Stimulated activated CD4-positive, alpha-beta T cell treated with anti-CD3 and anti-CD28 coated beads, Interleukin-12 subunit alpha, Interleukin-12 subunit beta, amount 100 ng/mL, for 48 hours (primary cell): ENCODE data around the gene OAS3.
"Not testable (repeated sequence)": the region's sequence is repeated elsewhere in the genome, so short reads cannot be mapped to it uniquely, and the experiment has no call there.

ENCODE experiments used
- DNase-seq, 3 donors: peaks; one replicate each; pipeline ENCODE4 v3.0.0-alpha.2; 2020; ENCODE audit warnings: low read depth in 2 of 3, low spot score in 1 of 3

OAS3 gene

GRCh38 chr12:112948806-112949205, 10.5 kb downstream of the OAS3 start:
- DNase-seq: no peak

DNA sequence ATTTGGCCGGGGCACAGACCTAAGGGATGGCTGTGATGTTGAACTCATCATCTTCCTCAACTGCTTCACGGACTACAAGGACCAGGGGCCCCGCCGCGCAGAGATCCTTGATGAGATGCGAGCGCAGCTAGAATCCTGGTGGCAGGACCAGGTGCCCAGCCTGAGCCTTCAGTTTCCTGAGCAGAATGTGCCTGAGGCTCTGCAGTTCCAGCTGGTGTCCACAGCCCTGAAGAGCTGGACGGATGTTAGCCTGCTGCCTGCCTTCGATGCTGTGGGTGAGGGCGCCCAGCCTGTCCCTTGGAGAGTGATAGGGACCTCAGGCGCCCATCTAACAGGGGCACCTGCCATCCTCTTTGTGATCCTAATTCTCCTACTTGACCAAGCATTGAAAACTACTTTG, 12.4 kb downstream of the OAS3 start:
- no peak for DNase-seq

DNA sequence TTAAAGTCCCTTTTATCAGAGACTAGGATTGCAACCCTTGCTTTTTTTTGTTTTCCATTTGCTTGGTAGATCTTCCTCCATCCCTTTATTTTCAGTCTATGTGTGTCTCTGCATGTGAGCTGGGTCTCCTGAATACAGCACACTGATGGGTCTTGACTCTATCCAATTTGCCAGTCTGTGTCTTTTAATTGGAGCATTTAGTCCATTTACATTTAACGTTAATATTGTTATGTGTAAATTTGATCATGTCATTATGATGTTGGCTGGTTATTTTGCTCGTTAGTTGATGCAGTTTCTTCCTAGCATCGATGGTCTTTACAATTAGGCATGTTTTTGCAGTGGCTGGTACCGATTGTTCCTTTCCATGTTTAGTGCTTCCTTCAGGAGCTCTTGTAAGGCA, 18.9 kb downstream of the OAS3 start:
- DNase-seq: not testable (repeated sequence)

DNA sequence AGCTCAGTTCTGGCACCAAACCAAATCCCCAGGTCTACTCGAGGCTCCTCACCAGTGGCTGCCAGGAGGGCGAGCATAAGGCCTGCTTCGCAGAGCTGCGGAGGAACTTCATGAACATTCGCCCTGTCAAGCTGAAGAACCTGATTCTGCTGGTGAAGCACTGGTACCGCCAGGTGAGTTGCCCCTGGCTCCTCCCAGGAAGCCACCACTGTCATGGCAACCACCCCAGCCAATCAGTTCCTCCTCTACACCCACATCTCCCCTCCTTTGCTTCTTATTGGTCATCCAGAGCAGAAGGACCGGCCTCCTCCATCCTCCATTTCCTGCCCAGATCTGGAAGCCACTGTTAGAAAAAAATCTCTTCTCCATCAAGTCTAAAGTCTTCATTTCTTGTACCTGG, 22.8 kb downstream of the OAS3 start:
- DNase-seq: no peak

DNA sequence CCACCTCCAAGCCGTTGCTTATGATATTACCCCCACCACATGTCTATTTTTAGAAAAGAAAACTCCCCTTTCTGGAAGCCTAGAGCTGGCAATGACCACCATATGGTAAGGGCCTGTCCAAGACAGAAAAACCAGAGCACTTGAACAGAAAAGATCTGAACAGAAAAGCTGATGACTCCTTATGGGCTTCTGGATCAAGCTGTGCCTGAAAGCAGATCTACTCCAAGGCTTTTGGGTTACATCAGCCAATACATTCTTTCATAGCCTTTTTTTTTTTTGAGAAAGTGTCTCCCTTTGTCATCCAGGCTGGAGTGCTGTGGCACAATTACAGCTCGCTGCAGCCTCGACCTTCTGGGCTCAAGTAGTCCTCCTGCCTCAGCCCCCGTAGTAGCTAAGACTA, 23.3 kb downstream of the OAS3 start:
- DNase-seq: no peak

- no peak for DNase-seq
Observed at GRCh38 chr12:112962561-112962960, 24.3 kb downstream of the OAS3 start.

DNA sequence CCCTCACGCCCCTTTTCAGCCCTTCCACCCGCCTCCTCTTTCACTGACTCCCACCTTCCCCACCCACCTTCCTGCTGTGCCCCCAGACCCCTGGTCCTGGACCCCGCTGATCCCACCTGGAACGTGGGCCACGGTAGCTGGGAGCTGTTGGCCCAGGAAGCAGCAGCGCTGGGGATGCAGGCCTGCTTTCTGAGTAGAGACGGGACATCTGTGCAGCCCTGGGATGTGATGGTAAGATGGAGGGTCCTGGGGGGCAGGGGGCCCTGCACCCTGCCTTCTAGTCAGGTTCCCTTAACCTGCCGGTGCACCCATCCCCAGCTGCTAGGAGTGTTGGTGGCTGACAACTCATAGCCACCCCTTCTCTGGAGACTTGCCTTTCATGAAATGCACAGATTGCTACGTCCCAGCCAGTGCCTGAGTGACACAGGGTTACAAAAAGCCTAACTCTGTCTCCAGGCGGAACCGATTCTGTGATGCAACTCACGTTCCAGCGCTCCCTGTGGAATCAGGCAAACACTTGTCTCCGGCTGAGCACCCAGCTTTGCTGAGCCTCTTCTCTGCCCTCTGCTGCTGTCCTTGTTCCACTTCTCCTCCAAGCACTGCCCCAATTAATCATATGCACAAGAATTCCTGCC, 25.1 kb downstream of the OAS3 start:
- no peak for DNase-seq

- no peak for DNase-seq
Observed at GRCh38 chr12:112964067-112964670, 25.9 kb downstream of the OAS3 start.

GRCh38 chr12:112964915-112965314, 26.6 kb downstream of the OAS3 start:
- no peak for DNase-seq

DNA sequence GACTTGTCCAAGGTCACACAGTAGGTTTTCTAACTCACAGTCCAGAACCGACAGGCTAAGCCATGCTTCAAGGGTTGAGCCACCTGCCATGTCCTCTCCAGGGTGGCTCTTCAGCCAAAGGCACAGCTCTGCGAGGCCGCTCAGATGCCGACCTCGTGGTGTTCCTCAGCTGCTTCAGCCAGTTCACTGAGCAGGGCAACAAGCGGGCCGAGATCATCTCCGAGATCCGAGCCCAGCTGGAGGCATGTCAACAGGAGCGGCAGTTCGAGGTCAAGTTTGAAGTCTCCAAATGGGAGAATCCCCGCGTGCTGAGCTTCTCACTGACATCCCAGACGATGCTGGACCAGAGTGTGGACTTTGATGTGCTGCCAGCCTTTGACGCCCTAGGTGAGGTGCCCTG, 27.4 kb downstream of the OAS3 start:
- no peak for DNase-seq

DNA sequence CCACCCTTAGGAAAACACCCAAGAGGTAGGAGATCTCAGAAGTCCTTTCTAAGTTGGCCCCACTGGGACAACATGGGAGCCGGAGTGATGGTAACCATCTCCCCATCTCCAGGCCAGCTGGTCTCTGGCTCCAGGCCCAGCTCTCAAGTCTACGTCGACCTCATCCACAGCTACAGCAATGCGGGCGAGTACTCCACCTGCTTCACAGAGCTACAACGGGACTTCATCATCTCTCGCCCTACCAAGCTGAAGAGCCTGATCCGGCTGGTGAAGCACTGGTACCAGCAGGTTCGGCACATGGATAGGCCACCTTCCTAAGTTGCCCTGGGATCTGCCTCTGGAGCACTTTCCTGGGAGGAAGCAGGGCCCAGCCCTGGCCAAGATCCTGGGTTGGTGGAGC, 29.0 kb downstream of the OAS3 start:
- no peak for DNase-seq

- no peak for DNase-seq
Observed at GRCh38 chr12:112967858-112968257, 29.6 kb downstream of the OAS3 start.

DNA sequence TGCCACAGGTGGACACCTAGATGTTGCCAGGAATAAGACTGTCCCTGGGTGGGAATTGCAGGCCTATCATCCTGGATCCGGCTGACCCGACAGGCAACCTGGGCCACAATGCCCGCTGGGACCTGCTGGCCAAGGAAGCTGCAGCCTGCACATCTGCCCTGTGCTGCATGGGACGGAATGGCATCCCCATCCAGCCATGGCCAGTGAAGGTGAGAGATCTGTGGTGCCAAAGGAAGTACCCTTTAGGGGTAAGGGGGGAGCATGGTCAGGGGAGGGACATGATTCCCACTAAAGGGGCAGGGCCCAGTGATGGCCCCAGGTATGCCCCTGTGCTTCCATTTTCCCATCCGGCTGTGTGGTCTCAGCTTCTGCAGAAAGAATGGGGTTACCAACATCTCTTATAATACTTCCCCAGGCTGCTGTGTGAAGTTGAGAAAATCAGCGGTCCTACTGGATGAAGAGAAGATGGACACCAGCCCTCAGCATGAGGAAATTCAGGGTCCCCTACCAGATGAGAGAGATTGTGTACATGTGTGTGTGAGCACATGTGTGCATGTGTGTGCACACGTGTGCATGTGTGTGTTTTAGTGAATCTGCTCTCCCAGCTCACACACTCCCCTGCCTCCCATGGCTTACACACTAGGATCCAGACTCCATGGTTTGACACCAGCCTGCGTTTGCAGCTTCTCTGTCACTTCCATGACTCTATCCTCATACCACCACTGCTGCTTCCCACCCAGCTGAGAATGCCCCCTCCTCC, 31.5 kb downstream of the OAS3 start:
- DNase-seq: no peak

GRCh38 chr12:112970391-112970790, 32.1 kb downstream of the OAS3 start:
- DNase-seq: no peak

DNA sequence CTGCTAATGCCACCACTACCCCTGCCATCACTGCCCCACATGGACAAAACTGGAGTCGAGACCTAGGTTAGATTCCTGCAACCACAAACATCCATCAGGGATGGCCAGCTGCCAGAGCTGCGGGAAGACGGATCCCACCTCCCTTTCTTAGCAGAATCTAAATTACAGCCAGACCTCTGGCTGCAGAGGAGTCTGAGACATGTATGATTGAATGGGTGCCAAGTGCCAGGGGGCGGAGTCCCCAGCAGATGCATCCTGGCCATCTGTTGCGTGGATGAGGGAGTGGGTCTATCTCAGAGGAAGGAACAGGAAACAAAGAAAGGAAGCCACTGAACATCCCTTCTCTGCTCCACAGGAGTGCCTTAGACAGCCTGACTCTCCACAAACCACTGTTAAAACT, 33.0 kb downstream of the OAS3 start:
- no peak for DNase-seq

DNA sequence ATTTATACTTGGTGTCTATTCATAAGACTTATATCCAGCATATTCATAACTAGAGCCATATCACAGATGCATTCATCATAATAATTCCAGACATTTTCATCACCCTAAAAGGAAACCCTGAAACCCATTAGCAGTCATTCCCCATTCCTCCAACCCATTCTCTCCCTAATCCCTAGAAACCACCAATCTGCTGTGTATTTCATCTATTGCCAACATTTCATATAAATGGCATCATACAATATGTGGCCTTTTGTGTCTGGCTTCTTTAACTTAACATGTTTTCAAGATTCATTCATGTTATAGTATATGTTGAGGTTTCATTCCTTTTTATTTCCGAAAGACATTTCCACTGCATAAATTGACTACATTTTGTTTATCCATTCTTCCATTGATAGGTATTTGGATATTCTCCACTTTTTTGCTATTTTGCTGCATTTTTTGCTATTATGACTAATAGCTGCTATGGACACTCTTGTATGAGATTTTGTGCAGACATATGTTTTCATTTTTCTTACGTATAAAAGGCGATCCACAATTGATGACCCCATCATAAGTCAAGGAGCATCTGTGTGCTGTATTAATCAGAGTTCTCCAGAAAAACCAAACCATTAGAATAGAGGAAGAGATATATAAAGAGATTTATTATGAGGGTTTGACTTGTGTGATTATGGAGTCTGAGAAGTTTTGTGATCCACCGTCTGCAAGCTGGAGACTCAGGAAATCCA, 34.9 kb downstream of the OAS3 start:
- DNase-seq: no peak

- no peak for DNase-seq
Observed at GRCh38 chr12:112973818-112974231, 35.6 kb downstream of the OAS3 start.

DNA sequence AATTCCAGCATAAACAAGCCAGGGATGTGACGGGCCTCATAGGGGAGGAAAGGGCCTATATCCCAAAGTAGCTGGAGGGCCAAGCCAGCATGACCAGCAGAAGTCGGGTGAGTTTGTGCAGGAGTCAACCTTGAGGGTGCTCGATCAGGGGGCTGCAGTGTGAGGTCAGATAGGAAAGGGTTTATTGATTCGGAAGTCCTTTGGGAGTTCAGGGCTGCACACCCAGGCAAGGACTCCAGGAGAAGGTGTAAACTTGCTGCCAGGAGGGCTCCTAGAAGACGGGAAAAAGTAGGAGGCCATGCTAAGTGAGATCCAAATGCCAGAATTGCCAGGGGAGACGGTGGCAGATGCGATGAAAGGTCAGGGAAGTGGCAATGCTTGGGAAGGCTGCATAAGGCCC, 36.6 kb downstream of the OAS3 start:
- no peak for DNase-seq

- DNase-seq: no peak
Observed at GRCh38 chr12:112977139-112977538, 38.9 kb downstream of the OAS3 start.

- no peak for DNase-seq
Observed at GRCh38 chr12:112977641-112978040, 39.4 kb downstream of the OAS3 start.

DNA sequence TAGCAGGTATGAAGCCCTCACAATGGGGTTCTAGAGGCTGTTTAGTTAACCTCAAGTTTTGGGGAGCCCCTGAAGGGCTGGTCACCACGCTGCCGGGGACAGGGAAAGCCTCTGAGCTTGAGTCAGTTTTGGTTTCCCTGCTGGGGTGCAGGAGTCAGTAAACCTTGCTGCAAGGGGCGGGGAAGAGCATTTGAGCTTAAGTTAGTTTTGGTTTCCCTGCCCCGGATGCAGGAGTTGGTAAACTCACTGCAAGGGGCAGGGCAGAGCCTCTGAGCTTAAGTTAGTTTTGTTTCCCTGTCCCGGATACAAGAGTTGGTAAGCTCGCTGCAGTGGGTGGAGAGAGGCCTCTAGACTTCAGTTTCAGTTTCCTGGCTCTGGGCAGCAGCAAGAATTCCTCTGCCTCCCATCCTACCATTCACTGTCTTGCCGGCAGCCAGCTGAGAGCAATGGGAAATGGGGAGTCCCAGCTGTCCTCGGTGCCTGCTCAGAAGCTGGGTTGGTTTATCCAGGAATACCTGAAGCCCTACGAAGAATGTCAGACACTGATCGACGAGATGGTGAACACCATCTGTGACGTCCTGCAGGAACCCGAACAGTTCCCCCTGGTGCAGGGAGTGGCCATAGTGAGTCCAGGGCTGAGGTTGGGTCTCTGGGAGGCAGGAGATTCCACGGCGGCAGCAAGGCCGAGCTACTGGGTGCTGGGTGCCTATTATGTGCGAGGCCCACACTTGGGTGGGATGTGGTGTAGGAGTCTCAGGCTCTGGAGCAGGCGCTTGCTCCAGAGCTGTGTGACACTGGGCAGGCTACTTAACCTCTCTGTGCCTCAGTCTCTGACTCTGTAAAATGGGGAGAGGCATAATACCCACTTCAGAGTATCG, 40.1 kb downstream of the OAS3 start, which contains the start of gene OAS2:
Gene OAS2 (plus strand): TSS at position 357 of the 878 bp plus-strand sequence. CDS start 90 bp downstream, at position 447.
- DNase-seq: peak; percentile 61 to 73 (median 63)
